ENCODE data around the gene PLPP1.
A peak's percentile ranks its signal among the peaks of the same experiment; 100 is the strongest.

Gene PLPP1

DNA sequence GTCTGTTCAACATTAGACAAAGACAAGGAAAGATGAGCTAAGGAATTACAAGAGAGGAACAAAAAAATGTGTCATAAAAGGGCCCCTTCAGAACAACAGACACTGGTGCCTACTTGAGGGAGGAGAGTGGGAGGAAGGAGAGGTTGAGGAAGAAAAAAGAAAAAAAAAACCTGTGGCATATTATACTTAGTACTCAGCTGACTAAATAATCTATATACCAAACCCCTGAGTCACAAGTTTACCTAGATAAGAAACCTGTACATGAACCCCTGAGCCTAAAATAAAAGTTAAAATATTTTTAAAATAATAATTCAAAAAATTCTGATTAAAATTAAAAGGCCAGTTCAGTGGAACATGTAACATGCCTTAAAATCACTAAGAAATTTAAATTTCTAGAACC, 119.7 kb downstream of the PLPP1 start:
- DNase-seq (ENCODE audit: insufficient read length, low spot score) (no peak), FAIRE-seq (no peak)

DNA sequence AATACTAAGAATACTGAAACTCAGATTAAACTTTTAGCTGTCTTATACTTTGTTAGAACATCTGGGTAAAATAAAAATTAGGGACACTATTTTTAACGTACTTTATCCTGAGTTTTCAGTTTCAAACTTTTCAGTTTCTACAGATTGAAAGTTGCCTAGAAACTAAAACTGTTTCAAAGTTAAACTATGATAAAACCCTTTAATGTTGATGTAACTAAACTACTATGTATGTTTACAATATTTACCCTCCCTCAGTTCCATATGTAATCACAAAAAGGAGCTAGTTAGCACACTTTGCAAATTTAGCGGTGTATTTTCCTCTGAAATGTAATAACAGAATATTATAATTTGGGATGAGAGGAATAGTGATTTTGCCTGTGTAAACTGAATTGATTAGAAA, 121.1 kb downstream of the PLPP1 start:
- DNase-seq (ENCODE audit: insufficient read length, low spot score), result no peak

DNA sequence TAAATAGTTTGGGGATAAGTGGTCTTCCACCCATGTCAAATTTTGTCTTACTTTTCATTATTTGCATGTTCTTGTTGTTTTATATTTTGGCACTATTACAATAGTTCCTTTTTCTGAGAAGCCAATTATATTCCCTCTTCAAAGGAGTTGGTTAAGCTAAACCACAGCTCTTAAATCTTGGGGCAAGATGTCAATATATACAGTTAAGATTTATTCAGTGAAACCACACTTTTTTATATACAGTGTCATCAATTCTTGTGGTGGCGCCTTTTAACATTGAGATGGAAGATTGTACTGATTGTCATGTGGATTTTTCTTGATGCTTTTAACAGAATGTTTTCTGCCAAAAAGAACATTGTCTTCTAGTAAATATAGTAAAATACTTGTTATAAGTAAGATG, 122.9 kb downstream of the PLPP1 start:
- no peak for FAIRE-seq
- DNase-seq (ENCODE audit: insufficient read length, low spot score), result no peak

More for the DNA sequence above, 121.1 kb downstream of the PLPP1 start:
- FAIRE-seq, result no peak

DNA sequence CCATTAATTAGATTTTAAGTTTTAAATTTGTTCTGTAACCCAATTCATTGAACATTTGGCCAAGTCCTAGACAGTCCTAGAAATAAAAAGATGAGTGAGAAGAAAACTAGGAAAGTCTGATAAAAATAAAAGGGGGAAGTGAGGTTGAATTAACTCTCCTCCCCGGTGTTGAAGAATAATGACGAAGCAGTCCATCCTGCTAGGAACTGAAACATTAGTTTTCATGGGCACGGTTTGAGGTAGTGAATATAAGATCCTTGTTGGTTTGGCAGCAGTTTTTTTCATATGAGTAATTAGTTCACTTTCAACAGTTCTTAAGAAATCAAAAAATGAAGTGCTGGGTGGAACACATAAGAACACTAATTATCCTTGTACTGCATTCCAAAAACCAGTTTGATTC, 123.9 kb downstream of the PLPP1 start:
- FAIRE-seq, result no peak
- no peak for DNase-seq (ENCODE audit: insufficient read length, low spot score)

DNA sequence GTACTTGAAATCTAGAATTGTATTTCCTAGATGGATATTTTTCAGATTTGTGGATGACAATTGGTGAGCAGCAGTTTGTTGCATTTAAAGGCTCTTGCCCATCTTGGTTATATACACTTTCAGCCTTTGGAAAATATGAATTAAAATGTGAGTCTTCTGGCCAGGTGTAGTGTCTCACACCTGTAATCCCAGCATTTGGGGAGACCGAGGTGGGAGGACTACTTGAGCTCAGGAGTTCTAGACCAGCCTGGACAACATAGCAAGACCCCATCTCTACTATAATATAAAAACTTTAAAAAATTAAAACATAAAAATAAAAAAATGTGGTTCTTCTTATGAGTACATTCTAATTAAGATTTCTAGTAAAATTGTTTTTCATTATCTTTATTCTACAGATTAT, 125.0 kb downstream of the PLPP1 start:
- DNase-seq (ENCODE audit: insufficient read length, low spot score), result no peak
- no peak for FAIRE-seq

DNA sequence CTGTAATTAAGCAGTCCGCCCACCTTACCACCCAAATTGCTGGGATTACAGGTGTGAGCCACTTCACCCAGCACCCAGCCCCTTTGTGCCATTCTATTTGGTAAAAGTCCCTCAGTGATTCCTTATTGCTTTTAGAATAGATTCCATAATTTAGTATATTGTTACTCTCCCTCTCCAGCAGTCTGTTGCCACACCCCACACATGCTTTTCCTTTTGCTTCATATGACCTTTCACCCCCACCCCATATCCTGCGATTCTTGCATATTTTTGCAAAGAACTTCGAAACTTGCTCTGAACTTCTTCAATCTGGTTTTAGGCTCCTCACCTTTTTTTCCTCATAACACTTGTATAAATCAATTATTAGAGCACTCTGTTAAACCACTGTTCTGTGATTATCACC, 126.8 kb downstream of the PLPP1 start:
- DNase-seq (ENCODE audit: insufficient read length, low spot score) (no peak), FAIRE-seq (no peak)

DNA sequence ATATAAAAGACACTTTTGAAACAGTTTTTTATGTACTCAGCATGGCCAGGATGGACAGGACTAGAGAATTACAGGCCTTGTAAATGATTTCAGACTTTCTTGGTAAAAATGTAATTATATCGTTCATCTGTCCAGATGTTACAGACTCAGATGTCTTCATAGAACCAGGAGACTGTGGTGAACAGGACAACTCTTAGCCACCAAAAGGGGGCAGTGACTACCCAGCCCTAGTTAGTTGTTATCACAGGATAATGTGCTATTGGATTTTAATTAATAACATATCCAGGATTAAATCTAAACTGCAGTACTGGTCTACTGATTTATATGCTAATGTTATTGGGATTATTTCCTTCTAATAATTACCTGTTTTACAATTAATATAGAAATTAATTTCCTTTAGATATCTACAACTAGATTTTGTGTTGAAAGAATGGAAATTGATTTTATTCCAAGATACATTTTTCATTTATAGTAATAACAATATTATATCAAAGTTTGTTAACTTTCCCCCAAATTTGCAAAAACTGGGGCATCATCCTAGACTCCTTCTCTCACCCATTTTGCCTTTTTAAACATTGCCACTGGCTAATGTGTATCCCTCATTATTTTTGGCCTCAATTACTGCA, 127.6 kb downstream of the PLPP1 start:
- no peak for DNase-seq (ENCODE audit: insufficient read length, low spot score)
- no peak for FAIRE-seq

DNA sequence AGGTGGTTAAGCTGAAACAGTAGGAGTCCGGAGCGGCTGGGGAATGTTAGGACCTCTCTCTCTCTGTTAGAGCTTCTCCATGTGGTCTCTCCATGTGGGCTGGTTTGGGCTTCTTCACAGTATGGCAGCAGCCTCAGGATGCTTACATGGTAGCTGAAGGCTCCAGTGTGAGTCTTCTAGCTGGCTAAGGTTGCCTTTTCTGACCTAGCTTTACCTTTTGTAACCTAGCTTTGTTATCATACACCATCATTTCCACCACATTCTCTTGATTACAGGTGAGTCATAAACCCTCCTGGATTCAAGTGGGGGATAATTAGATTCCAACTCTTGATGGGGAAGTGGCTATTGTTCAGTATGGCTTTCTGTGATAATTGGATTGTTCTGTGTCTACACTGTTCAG, 128.5 kb downstream of the PLPP1 start:
- FAIRE-seq (no peak), DNase-seq (ENCODE audit: insufficient read length, low spot score) (no peak)

DNA sequence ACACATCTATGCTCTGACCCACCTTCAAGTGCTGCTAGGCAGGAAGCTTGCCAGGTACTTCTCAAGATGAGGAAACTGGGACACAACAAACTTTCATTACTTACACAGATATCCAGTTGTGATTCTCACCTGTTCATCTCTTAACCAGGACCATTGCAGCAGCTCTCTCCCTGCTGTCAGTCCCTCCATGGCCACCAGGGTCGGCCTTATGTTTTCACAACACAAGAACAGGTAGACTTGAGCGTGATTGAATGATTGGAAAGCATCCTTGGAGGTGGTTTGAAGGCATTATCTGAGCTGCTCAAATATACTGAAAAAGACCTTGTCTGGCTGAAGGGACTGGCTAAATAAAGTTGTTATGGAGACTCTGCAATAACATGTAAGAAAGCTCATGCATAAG, 132.6 kb downstream of the PLPP1 start:
- FAIRE-seq, result no peak

DNA sequence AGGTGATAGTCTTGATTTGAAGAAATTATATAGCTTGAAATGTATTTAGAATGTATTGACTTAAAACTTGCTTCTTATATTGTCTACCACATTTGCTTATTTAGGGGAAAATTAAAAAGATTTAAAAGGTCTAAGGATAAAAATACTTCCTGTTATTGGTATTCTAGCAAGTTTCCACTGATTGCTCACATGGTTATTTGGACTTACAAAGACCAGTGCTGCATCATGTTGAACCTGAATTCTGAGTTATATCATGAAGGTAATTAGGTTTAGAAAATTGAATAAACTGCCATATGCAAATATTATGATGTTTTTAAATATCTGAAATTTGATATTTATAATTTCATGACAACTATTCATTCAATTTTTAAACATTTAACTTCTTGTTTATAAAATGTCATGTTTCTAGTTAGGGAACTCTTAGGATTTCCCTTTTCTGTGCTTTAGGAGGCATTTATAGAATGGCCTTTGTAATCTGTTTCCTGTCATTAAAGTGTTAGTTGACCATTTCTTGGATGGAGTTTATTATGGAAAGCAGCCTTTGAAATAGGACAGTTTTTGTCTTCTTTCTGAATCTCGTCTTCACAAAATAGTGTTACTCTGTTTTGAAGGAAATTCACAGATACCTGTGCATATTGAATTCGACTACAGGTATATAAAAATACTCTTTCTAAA, 141.1 kb downstream of the PLPP1 start:
- no peak for FAIRE-seq
- no peak for DNase-seq (ENCODE audit: insufficient read length, low spot score)

More for the DNA sequence above, 132.6 kb downstream of the PLPP1 start:
- no peak for DNase-seq (ENCODE audit: insufficient read length, low spot score)

DNA sequence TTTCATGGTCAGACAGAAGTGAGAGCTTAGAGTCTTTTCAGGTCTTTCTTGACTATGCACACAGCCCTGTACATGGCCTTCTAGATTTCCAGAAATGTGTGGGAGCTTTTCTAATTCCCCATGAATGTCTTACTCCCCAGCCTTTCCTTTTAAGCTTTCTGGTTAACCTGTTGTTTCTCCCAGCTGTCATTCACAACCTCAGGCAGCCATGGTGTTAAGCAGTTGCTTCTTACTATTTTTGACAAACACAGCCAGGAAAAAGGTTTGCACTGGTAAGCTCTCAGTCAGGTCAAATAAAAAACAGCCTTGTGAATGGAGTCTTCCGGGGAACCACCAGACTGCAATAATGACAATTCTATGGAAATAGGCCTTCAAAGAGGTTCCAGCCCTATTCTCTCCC, 142.1 kb downstream of the PLPP1 start:
- DNase-seq (ENCODE audit: insufficient read length, low spot score) (no peak), FAIRE-seq (no peak)

DNA sequence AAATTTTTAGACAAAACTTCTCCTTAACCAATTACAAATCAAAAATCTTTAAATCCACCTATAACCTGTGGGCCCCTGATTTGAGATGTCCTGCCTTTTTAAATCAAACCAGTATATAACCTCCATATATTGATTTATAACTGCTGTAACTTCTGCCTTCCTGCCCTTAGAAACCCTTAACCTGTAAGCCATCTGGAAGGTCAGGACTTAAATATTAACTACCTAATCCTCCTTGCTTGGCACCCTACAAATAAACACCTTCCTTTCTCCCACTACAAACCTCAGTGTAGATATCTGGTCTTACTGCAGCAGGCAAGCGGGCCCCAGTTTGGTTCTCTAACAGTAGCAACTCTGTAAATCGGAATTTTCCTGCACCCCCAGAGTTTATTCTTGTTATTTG, 143.1 kb downstream of the PLPP1 start:
- no peak for FAIRE-seq

DNA sequence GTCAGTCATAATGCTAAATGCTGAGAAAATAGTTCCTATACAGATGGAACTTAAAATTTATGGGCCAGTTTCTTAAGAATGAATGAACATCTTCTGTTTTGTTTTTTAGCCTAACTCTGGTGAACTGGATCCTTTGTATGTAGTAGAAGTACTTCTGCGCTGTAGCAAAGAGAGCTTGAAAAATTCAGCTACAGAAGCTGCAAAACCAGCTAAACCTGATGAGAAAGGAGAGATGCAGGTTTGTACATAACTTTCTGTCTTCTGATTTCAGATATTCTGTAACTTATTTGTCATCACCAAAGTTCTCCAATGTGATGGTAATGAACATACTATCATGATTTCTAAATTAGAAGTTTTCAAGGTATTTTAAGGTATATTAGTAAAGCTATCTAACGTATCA, 146.9 kb downstream of the PLPP1 start:
- FAIRE-seq (peak; percentile 40), DNase-seq (ENCODE audit: insufficient read length, low spot score) (no peak)

More for the DNA sequence above, 143.1 kb downstream of the PLPP1 start:
- no peak for DNase-seq (ENCODE audit: insufficient read length, low spot score)

DNA sequence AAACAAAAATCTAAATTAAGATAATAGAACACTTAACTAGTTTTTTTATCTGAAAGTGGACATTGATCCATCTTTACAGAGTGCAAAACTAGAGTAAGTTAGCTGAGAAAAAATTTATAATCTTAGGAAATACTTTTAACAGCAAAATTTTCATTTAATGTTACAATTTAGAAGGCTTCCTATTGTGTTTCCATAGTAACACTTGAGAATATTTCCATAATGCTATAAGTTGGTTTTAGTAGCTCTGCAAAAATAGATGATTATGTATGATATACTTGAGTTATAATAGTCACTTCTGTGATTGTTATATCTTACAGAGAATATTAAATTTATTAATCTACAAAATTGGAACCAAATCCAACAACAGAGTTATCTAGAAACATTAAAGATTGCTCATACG, 148.4 kb downstream of the PLPP1 start:
- DNase-seq (ENCODE audit: insufficient read length, low spot score), result no peak
- peak; percentile 44 for FAIRE-seq

DNA sequence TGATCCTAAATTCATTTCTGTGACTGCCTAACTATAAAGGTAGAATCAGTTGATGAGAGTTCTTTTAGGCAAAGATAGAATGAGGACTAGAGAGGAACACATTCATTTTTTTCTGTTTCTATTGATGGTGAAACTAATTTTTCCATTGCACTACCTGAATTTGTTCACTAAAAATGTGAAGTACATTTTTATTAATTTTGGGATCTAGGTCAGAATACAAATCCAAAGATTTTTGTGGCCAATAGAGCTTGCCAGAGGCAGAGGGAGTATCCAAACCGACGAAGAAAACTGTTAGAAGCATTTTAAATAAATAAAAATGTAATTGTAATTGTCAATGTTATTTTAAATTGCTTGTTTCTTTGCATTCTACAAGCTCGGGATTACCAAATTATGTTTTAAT, 148.9 kb downstream of the PLPP1 start:
- DNase-seq (ENCODE audit: insufficient read length, low spot score) (no peak), FAIRE-seq (peak; percentile 60)

DNA sequence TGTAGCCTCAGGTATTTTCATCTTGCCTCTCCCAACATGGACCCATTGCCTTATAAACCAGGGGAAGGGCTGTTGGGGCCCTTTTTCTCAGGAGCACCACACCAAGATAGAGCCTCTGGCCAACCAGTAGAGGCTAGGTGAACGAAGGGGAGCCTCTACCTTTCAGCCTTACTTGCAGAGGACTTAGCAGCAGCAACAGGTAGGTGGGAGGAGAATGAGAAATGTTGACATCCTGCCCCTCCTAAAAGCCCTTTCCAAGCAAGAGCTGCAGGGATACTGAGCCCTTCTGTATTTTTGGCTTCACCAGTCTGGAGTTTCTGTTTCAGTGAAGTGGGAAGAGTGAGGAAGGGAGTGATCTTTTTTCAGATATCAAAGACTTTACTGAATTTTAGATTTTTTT, 149.5 kb downstream of the PLPP1 start:
- DNase-seq (ENCODE audit: insufficient read length, low spot score) (no peak), FAIRE-seq (no peak)

DNA sequence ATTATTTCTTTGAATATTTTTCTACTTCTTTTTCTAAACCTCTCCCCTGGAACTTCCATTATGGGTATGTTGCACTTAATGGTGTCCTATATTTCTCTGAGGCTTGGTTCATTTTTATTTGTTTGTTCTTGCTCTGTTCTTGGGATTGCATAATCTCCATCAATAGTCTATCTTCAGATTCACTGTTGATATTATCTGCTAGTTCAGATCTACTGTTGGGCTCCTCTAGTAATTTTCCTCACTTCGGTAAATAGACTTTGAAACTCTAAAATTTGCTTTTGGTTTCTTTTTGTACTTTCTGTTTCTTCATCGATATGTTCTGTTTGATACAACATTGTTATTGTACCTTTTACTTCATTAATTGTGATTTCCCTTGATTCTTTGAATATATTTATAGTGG, 150.7 kb downstream of the PLPP1 start:
- DNase-seq (ENCODE audit: insufficient read length, low spot score), result no peak
- FAIRE-seq, result no peak

DNA sequence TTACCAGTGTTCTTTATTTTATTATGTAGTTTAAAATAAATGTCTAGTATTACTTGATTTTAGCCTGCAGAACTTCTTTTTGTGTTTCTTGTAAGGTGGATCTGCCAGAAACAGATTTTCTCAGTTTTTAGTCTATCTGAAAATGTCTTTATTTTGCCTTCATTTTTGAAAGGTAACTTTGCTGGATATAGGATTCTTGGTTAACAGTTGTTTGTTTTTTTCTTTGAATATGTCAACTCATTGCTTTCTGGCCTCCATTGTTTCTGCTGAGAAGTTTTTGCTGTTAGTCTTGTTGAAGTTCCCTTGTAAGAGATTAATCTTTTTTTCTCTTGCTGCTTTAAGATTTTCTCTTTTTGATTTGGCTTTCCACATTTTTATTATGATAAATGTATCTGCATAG, 151.5 kb downstream of the PLPP1 start:
- FAIRE-seq, result no peak
- DNase-seq (ENCODE audit: insufficient read length, low spot score), result no peak

DNA sequence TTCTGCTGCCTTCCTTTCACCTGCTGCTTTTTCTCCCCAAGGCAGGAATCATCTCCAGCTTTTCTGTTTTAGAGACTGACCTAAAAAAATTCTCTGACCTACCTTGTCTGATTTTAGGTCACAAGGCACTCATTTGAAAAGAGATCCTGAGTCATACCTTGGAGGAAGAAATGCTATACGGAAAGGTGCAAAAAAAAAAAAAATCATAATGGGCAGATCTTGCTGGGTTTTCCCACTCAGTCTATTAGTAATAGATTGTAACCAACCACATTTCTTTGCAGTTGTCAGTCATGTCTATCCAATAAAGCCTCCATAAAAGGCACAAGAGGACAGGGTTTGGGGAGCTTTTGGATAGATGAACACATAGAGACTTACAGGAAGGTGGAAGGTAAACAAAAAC, 157.0 kb downstream of the PLPP1 start:
- no peak for FAIRE-seq

More for the DNA sequence above, 157.0 kb downstream of the PLPP1 start:
- DNase-seq (ENCODE audit: insufficient read length, low spot score), result no peak
